Activated T-cell treated with anti-CD3 and anti-CD28 coated beads, Interleukin-2, amount 50 U/mL, for 1 hour (primary cell): ENCODE results near the gene SAMMSON.

ENCODE experiments used
- DNase-seq: peaks from one replicate; pipeline ENCODE4 v3.0.0-alpha.2; 2020

The SAMMSON gene

DNA sequence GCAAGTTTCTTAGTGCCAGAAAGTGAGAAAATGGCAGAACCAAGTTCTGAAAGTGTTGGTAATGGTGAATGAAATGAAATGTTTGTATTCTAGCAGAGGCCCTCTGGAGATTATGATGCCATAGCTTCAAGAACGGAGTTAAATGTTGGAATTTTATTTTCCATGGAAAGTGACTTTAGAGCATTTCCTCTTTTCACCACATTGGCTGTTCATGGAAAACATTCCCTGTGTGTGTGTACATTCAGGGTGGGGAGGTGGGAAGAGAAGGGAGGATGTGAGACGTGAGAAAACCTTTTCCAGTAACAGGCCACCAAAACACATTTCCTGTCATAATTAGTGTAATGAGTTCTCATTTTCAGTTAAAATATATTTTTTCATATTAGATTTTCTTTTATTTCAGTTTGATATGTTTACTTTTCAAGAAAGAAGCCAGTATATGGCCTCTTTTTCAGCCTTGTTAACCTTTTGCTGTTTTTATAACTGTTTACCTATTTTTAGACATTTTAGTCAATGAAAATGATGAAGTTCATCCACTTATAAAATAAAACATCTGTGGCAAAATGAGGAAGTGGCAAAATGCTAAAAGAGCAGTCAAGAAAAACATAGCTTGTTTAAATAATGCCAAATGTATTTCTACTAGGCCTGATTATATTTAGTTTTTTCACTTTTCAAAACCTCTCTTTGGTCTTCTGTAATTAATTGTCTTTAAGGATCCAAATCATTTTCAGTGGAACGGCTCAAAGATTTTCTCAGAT, 21.6 kb downstream of the SAMMSON start:
- no peak for DNase-seq

DNA sequence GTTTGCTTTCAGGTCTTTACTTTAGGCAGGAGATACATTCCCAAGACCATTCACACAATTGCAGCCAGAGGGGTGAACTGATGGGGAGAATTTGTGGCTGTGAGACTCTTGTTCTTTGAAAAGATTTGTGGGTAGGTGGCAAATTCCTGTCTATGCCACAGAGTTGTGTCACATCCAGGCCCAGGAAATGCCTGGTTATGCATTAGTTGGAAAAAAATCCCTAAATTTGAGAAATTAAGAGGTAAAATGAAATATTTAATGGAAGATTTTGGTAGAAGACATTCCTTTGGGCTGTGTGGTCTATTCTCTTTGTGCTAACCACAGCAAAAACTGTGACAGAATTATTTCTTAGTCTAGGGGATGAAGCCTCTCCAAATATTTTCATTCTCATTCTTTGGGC, 28.8 kb downstream of the SAMMSON start:
- no peak for DNase-seq

DNA sequence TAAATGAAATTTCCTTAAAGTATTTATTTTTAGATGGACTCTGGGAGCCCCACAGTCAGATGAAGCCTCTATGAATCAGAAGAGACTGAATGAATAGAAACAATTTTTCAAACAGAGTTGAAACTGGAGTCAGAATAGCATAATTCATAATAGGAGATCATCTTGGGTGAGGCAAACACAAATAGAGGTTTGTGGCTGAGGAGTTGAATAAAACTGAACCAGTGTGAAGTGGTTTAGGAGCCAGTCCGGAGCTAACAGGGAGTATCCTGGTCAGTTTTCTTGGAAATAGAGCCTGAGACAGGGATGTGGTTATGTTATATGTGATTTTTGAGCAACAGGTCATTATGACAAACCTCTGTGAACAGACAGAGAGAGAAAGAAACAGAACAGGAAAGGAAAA, 39.2 kb downstream of the SAMMSON start:
- DNase-seq = no peak

DNA sequence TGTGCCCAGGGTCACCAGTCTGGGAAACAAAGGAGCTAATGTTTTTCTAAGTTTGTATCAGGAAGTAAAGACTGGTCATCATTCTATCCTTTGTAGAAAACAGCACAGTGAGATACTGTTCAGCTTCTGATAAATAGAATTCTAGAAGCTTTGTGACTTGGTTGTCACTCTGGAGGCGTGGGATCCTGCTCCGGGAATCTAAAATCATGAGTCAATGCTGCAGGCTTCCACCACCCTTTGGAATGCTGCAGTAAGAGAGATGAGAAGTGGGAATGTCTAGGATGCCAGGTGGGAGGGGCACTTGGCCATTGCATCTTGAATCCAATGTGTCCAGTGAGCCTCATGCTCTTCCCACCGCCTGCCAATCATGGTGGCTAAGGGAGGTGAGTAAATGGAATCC, 40.9 kb downstream of the SAMMSON start:
- no peak for DNase-seq

DNA sequence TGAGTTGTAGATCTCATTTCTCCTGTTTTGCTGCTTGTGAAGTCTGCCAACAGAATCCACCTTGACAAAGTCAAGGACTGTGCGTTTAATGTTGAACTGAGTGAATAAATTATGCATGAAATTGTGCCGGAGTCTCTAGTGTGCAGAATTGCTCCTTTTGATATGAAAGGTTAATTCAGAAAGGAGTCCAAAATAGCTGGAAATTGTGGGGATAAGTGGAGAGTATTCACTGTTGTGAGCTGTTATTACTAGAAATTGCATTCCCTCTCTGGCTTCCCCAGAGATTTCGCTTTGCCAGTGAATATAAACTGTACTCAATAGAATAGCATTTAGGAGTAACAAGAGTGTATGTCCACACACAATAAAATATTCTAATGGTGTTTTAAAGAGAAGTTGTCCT, 43.1 kb downstream of the SAMMSON start:
- no peak for DNase-seq

DNA sequence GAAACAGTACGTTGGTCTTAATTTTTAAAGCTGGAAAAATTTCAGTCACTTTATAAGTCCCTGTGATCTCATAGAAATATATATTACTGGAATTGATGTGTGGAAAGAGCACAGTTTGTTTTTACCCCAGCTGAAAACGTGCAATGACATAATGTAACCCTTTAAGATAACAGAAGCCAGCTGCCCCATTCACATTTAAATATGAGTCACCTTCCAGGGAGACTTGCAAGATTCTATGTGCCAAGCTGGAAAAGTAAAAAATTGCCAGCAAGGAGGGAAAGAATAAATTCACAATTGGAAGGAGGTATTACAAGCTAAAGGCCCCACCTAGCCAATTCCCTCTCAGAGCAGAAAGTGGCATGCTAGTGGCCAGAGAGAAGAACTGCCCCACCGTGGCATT, 50.2 kb downstream of the SAMMSON start:
- DNase-seq = no peak

DNA sequence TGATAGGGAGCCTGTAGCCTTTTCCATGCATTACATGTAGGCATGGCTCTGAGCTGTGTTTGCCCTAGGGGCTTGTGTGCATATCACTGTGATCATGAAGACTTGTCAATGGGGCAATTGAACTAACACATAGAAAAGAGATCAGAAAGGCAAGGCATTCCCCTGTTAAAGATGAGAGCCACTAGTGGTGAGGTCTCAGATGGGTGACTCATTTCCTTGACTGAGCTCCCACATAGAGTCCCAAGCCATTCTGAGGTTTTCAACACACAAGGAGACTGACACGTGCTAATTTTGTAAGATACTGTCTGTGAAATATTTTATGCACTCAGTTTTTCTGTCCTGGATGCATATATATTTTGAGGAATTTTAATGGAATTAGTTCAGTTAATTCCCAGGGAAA, 53.8 kb downstream of the SAMMSON start:
- DNase-seq = no peak

DNA sequence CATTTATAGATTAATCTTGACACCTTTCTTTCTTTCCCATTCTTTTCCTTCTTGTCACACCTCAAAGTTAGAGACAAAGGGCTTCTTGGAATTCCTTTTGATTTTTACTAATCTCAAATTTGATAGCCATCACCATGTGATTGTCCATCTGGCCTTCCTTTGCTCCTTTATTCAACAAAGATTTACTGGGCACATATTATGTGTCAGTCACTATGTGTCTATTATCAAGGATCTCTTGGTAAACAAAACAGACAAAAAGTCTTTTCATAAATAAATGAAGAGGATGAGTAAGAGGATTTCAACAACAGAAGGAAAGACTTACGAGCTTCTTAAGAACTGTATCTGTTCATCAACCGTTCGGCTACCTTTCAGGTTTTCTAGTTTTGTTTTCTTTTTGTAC, 56.5 kb downstream of the SAMMSON start:
- DNase-seq = no peak

DNA sequence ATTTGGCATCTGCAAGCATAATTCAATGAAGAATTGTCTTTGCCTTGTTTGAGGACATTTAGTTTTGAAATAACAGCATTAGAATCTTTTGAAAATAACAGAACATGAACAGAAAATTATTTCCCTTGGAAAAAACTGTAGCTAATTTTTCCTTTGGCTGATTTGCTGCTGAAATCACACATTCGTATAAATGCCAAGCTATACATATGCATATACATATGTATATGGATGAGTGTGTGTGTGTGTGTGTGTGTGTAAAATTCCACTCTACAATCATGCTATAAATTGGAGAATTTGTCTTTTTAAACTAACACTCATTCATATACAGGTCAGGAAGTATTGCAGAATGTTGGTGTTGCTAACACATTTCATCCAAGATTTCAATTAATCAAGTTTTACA, 57.9 kb downstream of the SAMMSON start:
- no peak for DNase-seq

DNA sequence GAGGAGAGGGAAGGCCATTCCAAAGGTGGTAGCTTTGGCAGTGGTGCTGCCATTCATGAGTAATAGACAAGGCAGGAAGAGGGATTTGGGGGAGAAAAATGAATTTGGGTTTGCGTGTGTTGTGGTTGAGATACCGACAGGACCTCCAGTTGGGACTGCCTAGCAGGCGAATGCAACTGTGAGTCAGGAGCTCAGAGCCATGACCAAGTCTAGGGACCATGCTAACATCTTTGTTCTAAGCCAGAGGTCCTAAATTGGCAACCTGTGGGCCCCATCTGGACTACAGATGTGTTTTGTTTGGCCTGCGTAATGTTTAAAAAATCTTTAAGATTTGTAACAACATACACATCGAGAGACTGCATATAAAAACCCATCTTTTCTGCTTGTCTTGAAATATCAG, 61.6 kb downstream of the SAMMSON start:
- DNase-seq = no peak

DNA sequence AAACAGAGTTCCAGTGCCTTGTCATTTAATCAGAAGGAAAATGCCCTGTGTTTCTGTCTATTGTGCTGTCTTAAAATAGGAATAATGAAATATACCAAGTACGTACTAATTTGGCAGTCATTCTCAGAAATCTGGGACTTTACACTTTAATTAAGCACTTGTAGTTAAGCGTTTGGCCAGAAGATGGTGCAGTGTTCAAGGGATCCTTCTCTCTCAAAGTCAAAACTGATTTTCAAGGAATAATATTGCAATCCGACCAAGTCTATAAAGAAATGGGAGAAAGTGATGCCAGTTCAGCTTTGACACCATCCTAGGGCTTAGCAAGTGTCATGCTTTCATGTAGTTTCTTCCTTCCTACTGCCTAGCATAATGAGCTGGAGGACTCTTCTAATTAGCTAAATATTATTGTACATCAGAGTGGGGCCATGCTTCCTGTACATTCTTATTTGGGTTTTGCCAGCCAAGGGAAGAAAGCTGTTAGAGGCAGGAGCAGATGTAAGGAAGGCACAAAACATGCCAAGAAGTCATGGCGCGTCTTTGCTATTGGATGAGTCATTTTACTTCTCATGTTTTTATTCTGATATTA, 64.8 kb downstream of the SAMMSON start:
- DNase-seq = no peak

DNA sequence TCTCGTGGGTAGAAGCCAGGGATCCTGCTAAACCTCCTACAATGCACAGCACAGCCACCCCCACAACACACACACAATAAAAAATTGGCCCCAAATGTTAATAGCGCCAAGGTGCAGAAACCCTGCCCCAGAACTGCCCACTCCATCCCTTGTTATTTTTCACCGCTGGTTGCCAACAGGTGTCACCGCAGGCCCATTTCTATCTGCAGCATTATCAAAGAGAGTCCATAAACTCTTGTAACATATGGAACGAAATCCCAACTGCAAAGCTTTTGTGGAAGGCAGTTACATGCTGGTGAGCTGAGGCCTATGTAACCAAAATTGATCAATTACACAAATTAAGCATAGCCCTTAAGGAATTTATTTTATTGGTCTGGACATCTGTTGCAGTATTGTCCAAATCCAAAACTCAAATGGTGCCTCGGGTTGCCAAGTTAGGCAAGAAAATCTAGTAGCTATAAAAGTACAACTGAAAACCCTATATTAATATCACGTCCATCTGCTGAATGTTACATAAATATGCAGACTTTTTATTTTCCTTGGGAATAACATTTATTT, 66.2 kb downstream of the SAMMSON start:
- no peak for DNase-seq

DNA sequence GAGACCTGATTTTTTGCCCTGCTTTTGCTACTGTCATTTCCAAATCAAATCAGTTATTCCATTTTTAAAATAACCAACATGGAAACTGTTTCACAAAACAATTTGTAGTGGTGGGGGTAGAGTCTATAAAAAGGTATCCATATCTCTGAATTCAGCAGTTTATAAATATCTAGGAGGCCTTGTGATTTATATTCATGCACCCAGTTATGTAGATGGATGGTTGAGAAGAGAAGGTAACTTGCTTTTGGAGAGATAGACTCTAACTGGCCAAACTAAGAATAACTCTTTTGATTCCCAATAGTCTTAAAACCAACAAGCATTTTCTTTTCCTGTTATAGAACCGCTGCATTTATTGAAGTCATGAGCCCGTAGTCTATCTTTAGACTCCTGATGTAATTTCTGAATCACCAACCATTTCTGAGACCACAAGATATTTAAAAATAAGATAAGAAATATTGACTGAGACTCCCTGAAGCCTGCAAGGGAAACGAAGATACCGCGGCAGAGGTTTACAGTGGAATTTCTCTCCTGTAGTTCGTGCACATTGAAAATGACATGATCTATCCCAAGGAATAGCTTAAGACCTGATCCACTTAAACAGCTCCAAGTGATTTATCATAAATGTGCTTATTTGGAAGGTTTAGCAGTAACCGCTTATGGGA, 68.5 kb downstream of the SAMMSON start:
- DNase-seq = no peak

DNA sequence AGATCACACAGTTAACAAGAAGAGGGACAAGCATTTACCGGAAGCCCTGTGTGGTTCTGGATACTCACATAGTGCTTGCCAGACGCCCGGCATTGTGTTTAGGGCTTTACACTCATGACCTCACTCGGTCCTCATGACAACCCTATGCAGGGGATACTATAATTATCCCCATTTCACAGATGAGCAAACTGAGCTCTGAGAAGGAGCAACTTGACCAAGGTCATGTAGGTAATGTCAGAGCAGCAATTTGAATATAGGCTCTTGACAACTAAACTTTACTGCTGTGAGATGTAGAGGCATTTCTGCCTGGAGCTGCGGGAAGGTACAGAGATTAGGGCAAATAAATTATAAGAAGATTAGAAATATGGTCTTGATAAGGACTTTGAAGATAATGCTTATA, 70.0 kb downstream of the SAMMSON start:
- no peak for DNase-seq

DNA sequence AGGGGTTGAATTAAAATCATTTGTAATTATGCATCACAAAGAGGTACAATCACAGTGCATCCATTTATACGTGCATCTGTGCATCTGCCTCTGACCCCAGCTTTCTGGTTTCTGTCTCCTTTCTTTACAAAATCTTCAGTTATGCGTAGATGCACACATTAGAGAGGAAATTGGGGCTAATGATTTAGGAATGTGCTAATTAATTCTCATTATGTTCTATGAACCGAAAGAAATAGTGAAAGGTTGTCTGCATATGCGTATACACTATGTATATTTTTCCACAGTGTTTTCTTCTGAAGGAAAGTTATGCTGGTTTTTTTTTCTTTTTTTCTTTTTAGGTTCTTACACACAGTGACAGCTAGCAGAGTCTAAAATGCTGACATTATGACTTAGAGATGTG, 71.6 kb downstream of the SAMMSON start:
- no peak for DNase-seq

DNA sequence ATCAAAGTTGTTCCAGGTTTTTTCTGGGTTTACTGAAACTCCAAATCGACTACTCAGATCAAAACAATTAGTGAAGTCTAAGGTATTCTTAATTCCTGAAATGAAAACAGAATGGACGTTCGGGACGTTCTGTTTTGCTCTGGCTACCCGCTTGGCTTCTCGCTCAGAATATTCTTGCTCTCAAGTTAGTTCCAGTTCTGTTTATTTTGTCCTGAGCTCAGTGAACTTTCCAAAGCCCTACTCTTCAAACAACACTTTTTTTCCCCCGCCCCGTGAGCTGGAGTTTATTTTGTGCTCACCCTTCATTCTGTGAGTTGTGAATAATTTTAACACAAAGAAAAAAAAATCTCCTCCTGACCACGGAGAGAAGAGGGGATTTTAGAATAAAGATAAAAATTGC, 72.6 kb downstream of the SAMMSON start:
- DNase-seq = no peak

DNA sequence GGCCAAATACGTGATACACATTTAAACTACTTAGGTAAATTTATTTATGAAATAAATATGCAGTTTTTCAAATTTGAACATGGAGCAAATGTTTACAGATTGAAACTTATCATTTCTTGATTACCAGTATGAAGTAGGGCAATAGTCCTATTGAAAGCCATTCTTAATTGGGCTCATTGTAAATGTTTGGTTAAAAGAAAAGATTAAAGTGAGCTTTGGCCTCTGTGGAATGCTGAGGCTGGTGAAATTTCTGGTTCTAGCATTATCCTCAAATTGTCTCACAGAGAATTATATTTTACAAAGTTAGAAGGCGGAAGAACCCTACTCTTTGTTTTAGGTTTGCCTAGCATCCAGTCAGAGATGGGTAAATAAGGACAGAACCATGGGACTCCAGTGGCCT, 73.2 kb downstream of the SAMMSON start:
- DNase-seq = no peak

DNA sequence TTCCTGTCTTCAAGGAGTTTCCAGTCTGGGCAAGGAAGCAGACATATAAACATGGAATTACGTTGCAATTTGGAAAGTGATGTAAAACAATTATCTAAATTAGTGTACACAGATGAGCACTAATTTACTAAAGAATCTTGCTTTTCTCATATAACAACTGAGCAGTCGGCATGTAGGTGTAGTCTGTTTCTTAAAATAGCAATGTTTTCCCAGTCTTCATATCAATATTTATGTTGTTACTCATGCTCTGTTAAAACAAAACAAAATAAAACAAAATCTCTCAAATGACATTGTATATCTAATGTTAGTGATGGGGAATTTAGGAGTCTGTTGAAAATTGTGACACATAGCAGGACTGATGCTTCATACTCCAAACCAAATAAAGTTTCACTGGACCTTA, 75.6 kb downstream of the SAMMSON start:
- DNase-seq = no peak

DNA sequence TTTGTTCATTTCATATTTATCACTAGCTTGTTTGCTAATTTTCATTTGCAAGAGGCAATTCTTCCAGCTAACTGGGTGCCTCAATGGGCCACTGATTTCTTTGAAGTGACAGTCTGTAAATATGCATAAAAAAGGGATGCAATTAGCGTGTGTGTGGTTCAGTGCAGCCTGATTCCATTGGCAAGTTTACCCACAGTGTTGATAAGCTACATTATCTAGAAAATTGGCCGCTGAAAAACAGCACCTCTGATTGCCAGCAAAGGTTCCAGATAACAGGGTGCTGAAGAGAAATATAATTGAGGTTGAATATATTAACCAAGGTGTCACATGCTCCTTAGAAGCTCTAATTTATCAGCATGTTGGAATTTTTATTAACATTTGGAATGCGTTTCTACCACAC, 76.9 kb downstream of the SAMMSON start:
- no peak for DNase-seq

DNA sequence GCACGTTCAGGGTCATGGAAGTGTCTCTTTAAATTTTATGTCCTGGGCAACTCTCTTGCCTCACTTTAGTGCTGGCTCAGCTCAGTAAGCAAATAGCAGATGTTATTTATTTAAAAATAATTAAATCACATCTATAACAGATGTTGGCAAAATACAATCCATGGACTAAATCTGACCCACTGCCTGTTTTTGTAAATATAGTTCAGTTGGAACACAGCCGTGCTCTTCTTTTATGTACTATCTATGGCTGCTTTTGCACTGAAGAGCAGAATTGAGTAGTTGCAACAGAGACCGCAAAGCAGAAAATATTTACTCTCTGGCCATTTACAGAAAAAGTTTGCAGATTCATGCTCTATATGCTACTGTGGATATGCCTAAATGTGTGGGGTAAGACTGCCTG, 79.2 kb downstream of the SAMMSON start:
- no peak for DNase-seq

DNA sequence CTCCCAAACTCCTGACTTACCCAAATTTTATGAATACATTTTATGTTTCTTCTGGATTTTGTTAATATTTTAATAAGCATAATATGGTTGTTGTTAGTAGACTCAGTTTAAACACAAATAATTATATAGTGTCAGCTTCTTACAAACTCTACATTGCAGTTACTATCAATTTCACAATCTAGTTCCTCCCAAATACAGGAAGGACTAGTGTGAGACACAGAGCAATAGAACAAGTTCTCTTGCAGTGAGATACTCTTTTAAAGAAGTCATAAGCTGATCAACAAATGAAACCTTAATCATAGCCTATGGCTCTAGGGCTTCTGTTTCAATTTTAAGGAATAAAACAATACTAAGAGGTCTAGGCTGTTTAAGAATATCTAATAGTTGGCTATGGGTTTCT, 86.1 kb downstream of the SAMMSON start:
- DNase-seq = no peak

DNA sequence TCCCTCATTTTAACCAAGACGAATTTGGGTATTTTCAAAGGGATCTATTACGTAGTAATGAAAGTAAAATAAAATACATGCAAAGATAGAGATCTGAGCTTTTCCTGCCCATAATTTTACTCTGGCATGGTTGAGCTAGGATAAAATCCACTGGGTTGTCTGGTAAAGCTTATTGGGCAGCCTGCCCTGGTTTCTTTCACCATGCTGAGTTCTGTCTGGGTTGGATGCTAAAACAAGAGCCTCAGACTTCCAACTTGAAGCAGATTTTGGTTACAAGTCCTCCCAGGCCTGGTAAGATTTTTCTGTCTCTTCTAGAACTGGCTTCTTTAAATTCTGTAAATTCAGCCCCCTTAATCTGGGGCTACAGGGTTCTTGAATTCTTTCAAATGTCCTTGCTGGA, 86.8 kb downstream of the SAMMSON start:
- DNase-seq = no peak

DNA sequence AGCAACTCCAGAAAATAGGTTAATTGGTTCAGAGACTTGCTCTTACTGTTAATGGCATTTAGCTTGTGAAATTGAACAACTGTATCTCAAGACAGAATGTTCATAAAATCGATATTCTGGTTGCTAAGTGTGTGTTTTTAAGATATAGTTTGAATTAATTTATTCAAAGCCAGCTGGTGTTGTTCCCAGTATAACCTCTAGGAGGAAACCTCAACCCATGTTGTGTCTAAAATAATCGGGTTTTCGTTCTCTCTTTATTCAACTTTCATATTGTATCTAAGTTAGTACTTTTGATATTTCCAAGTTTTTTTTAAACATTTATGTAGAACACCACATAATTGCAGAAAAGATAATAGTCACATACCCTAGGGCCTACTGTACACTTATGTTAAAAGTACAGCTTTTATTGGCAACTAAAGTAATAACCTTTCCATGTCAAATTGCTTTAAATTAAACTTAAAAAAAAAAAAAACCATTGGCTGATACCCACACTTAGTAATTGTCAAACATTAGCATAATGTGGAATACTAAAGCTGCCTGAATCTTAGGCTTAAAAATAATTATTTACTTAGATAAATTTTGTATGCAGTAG, 90.9 kb downstream of the SAMMSON start:
- no peak for DNase-seq

DNA sequence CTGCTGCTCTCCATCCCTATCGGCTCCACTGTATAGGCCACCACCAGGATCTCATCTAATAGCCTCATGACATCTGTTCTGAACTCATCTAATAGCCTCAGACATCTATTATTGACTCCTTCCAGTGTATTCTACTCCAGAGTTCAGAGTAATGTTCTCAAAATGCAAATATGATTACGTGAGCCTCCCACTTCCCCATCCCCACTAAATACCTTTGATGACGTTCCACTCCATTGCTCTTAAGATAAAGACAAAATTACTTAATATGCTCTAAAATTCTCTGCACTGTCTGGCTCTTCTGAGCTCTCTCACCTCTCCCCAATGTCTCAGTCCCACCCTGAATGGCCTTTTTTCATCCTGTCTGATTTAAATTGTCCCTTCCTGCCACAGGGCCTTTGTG, 94.7 kb downstream of the SAMMSON start:
- DNase-seq = no peak
